Right lobe of liver (tissue), 6 donors: ENCODE measurements around the gene CLINT1. TPM values are rescaled to one million over a fixed set of nuclear protein-coding genes. Genes with fewer than 3 reads are reported as not detected.

Experiments used
- ATAC-seq, 4 donors: fragments of 200-7000 bp; cut with Tn5 transposase; one replicate each; pipeline ENCODE4 v1.9.1; 2020; ENCODE audit warnings: mild to moderate bottlenecking in 4 of 4, moderate library complexity in 4 of 4
- DNase-seq, 3 donors: peaks; one replicate each; pipeline ENCODE4 v3.0.0-alpha.2; 2020
- H3K27ac ChIP-seq, 3 donors: fragments of 200-600 bp; one replicate each; pipeline ENCODE4 v1.8.0; 2022
- H3K27me3 ChIP-seq, 2 donors: fragments of 200-600 bp; one replicate each; pipeline ENCODE4 v1.8.0; 2022
- H3K36me3 ChIP-seq, 4 donors: fragments of 200-600 bp; sonication (generic) in 1 of 4; one replicate each; pipeline versions ENCODE4 v1.5.1 to v1.8.0; 2017 to 2022; ENCODE audit warnings: control low read depth in 1 of 4
- H3K4me1 ChIP-seq, 4 donors: fragments of 200-600 bp; sonication (generic) in 1 of 4; one replicate each; pipeline versions ENCODE4 v1.5.1 to v1.8.0; 2017 to 2022; ENCODE audit warnings: control low read depth in 1 of 4
- H3K4me3 ChIP-seq, 3 donors: fragments of 200-600 bp; one replicate each; pipeline ENCODE4 v1.8.0; 2022
- H3K9me3 ChIP-seq, 4 donors: fragments of 200-600 bp; sonication (generic) in 1 of 4; one replicate each; pipeline versions ENCODE4 v1.5.1 to v1.8.0; 2017 to 2022; ENCODE audit warnings: control low read depth in 1 of 4
- POLR2A ChIP-seq: fragments of 450-650 bp; IDR thresholded peaks from one replicate; pipeline ENCODE4 v1.6.1; 2017; ENCODE audit warnings: antibody characterized with exemption, mild to moderate bottlenecking
- WGBS: methylation state at CpG from one replicate; pipeline ENCODE4 v1.1.6; 2018; ENCODE audit warnings: low coverage, low lambda C conversion rate; ENCODE audit not compliant: insufficient coverage; ENCODE audit errors: missing lambda C conversion rate; 5-methylcytosine and 5-hydroxymethylcytosine counted together
- intact Hi-C, 2 donors: fragments of 100-400 bp; cut with DNase I; formaldehyde crosslinking; loops; one replicate each; pipeline versions ENCODE4 v1.11.2 to v1.14.1; 2022
- total RNA-seq, 6 experiments: library from RNA; depleted of rRNA in 2 of 6; stranded (reverse); fragments of >200 nt in 2 of 6; fragmentation: NEBNext Ultra II Directional in 3 of 6; extraction: Animal tissue kit (Norgen Biotek cat#: 25700) in 3 of 6; gene quantifications; one replicate each; pipeline versions ENCODE4 v1.1.0 to v1.2.4, GENCODE V29; 2016 to 2023
- TF ChIP-seq, protein P1 (sequence below), 4 donors: fragments of 200-600 bp in 3 of 4; fragments of 450-650 bp in 1 of 4; IDR thresholded peaks; one replicate each; pipeline versions ENCODE4 v1.5.1 to v1.8.0; 2016 to 2022; ENCODE audit warnings: antibody characterized with exemption in 4 of 4, mild to moderate bottlenecking in 2 of 4
- donor health status: DM: no; HTN: yes; CAD: no.
- donor health status: DM: no; HTN: no; CAD: no.
- donor health status: DM: no; HTN: no; CAD: no.
- donor health status: DM: no; HTN: yes; CAD: no.
- donor health status: DM: no; HTN: yes; CAD: no.

Gene CLINT1
- total RNA-seq, 6 experiments from 2014 or later, result 49.2 to 62.2 (median 51.8) TPM

DNA sequence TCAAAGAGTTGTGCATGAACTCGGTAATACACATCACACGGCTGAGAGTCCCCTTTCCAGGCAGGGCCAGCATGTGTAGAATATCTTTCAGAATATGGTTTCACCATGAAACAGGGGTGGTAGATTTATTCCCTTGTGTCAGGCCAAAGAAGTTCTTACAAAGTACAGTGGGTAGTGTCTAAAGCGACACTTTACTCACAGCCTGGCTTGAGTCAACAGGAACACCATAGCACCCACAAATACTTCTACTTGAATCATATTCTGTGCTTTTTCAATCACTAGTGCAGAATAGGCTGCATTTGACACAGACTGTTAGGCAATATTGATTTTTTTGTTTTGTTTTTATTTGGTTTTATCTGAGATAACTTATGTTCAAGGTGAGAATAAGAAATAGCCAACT, 102.8 kb downstream of the CLINT1 start:
- Histone ChIP-seq H3K4me1 (peaks cover 0 to 2% (median under 1%) of the 10 kb centered on the region in 4 donors), H3K9me3 (no peaks in the 10 kb centered on the region), H3K27me3 (no peaks in the 10 kb centered on the region), H3K4me3 (no peak overlapping the region), H3K27ac (no peak overlapping the region), H3K36me3 (peaks cover 0 to 11% (median under 1%) of the 10 kb centered on the region in 4 donors)
- 82% methylated on average over 3 of the region's 3 CpGs for WGBS
- DNase-seq (no peak), ATAC-seq (no peak)
- TF ChIP-seq POLR2A, result no peak
- TF ChIP-seq, protein P1, sequence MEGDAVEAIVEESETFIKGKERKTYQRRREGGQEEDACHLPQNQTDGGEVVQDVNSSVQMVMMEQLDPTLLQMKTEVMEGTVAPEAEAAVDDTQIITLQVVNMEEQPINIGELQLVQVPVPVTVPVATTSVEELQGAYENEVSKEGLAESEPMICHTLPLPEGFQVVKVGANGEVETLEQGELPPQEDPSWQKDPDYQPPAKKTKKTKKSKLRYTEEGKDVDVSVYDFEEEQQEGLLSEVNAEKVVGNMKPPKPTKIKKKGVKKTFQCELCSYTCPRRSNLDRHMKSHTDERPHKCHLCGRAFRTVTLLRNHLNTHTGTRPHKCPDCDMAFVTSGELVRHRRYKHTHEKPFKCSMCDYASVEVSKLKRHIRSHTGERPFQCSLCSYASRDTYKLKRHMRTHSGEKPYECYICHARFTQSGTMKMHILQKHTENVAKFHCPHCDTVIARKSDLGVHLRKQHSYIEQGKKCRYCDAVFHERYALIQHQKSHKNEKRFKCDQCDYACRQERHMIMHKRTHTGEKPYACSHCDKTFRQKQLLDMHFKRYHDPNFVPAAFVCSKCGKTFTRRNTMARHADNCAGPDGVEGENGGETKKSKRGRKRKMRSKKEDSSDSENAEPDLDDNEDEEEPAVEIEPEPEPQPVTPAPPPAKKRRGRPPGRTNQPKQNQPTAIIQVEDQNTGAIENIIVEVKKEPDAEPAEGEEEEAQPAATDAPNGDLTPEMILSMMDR (IDR thresholded peaks at IDR 0.05), result no peak
- intact Hi-C loops, result no loop called here

DNA sequence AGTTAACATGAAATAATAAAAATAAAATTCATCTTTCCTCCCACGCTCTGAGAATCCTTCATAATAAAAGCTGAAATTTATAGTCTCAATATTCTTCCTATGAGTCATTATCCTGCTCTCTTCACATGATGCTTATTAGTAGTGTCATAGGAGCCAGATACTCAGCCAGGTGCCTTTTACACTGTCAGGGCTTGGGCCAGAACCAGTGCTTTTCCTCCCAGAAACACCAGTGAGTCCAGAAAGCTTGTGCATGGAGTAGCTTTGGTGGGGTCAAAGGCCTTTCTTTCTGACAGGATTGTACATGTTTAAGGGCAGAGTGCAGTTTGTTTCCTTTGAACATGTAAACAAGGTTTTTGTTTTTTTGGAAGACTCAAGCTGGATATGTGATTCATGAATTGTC, 108.6 kb downstream of the CLINT1 start:
- H3K4me1 ChIP-seq, result peaks cover 0 to 17% (median 8%) of the 10 kb centered on the region in 4 donors
- H3K9me3 ChIP-seq, result no peaks in the 10 kb centered on the region
- no peaks in the 10 kb centered on the region for H3K27me3 ChIP-seq
- ATAC-seq, result peak; percentile 75 to 94 (median 87)
- H3K27ac ChIP-seq, result peak overlapping the region in 2 of 3 donors; percentile 7 to 40
- TF ChIP-seq POLR2A, result no peak
- TF ChIP-seq, protein P1 (IDR thresholded peaks at IDR 0.05), result no peak
- 67% methylated on average over 1 of the region's 1 CpG for WGBS
- no peak overlapping the region for H3K4me3 ChIP-seq
- peak in 1 of 3 donors; percentile 51 for DNase-seq
- peaks cover 0 to 8% (median under 1%) of the 10 kb centered on the region in 4 donors for H3K36me3 ChIP-seq
- intact Hi-C loops, result no loop called here

DNA sequence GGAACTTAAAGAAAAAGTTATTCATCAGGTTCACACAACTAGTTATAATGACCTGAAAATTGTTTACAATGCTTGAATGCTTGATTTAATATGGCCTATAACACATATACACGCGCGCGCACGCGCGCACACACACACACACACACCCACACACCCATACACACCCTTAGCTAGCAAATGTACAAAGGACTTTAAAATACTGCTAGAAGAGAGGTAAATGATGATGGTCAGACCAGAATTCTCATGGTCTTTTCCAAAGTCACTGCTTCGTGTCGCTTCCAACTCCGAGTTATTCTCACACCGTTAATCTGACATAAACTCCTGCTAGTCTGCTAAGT, 109.5 kb downstream of the CLINT1 start:
- Histone ChIP-seq H3K4me3 (no peak overlapping the region), H3K4me1 (peaks cover 0 to 26% (median 8%) of the 10 kb centered on the region in 4 donors), H3K27ac (no peak overlapping the region), H3K9me3 (no peaks in the 10 kb centered on the region), H3K36me3 (peaks cover 0 to 2% (median 0%) of the 10 kb centered on the region in 4 donors), H3K27me3 (no peaks in the 10 kb centered on the region)
- no peak for ATAC-seq
- intact Hi-C loops, result no loop called here
- WGBS, result 73% methylated on average over 11 of the region's 11 CpGs
- no peak for TF ChIP-seq POLR2A
- TF ChIP-seq, protein P1 (IDR thresholded peaks at IDR 0.05), result no peak
- no peak for DNase-seq

DNA sequence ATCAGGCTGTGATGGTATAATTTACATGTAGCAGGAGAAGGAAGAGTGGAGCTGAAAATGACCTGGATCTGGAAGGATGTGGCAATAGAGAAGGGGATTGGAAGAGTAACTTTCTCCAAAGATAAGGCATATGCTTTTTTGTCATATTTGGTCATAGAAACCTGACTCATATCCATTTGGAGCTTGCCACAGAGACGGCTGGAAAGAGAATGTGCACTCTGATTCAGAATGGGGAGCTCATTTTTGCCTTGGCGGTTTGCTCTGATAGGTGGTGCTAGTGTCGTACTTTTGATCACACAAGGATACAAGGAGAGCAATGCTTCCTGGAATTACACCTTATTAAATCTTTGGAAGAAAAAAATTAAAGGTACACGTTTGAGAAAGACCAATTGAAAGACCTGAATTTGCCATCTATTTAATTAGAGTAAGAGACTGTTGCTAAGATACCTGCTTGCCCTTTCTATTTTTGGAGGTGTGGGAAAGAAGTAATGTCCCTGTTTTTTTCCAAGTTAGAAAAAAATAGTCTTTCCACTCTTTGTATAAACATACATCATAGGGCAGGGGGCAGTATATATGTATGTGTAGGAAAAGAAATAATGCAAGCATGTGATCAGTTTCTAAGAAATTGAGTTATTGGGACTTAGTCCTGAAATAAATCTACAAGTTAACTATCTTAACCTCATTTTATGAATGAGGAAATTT, 110.0 kb downstream of the CLINT1 start:
- WGBS, result 87% methylated on average over 4 of the region's 4 CpGs
- H3K27ac ChIP-seq, result no peak overlapping the region
- TF ChIP-seq, protein P1 (IDR thresholded peaks at IDR 0.05), result no peak
- TF ChIP-seq POLR2A, result no peak
- H3K9me3 ChIP-seq, result no peaks in the 10 kb centered on the region
- peaks cover 0 to 29% (median 8%) of the 10 kb centered on the region in 4 donors for H3K4me1 ChIP-seq
- DNase-seq (no peak), ATAC-seq (no peak)
- intact Hi-C loops, result no loop called here
- peaks cover 0 to 2% (median 0%) of the 10 kb centered on the region in 4 donors for H3K36me3 ChIP-seq
- H3K27me3 ChIP-seq, result no peaks in the 10 kb centered on the region
- no peak overlapping the region for H3K4me3 ChIP-seq
